HepG2 (cell line): ENCODE results near the gene ZFP90. TPM values are rescaled to one million over a fixed set of nuclear protein-coding genes. Genes with fewer than 3 reads are reported as not detected.

Experiments used
- CC2D1A ChIP-seq: sonication (generic); formaldehyde crosslinking; IDR thresholded peaks from 2 replicates; pipeline ENCODE4 v1.8.1; 2023; ENCODE audit warnings: mild to moderate bottlenecking, missing genetic modification reagents
- ELF4 ChIP-seq: sonication (generic); formaldehyde crosslinking; IDR thresholded peaks from 2 replicates; pipeline ENCODE4 v1.5.0; 2020; ENCODE audit warnings: missing genetic modification reagents, mild to moderate bottlenecking, moderate library complexity, borderline replicate concordance
- GPN1 ChIP-seq: sonication (generic); formaldehyde crosslinking; IDR thresholded peaks from 2 replicates; pipeline ENCODE4 v1.5.1; 2020; ENCODE audit warnings: missing genetic modification reagents, borderline replicate concordance
- HOXD1 ChIP-seq: sonication (generic); formaldehyde crosslinking; IDR thresholded peaks from 2 replicates; pipeline ENCODE4 v1.5.0; 2020; ENCODE audit warnings: missing genetic modification reagents
- JUNB ChIP-seq: sonication (generic); formaldehyde crosslinking; IDR thresholded peaks from 2 replicates; pipeline ENCODE4 v1.8.0; 2022; ENCODE audit warnings: missing genetic modification reagents, mild to moderate bottlenecking, borderline replicate concordance
- JUND ChIP-seq: sonication (generic); formaldehyde crosslinking; IDR thresholded peaks from 2 replicates; pipeline ENCODE4 v1.8.0; 2022; ENCODE audit warnings: mild to moderate bottlenecking, missing genetic modification reagents
- KDM6A ChIP-seq: IDR thresholded peaks from 2 replicates; pipeline ENCODE4 v1.6.1; 2016; ENCODE audit warnings: low read depth
- MEF2D ChIP-seq: sonication (generic); formaldehyde crosslinking; IDR thresholded peaks from 2 replicates; pipeline ENCODE4 v1.5.1; 2020; ENCODE audit warnings: mild to moderate bottlenecking, missing genetic modification reagents
- NAIF1 ChIP-seq: sonication (generic); formaldehyde crosslinking; IDR thresholded peaks from 2 replicates; pipeline ENCODE4 v1.5.0; 2020; ENCODE audit warnings: mild to moderate bottlenecking, missing genetic modification reagents, borderline replicate concordance
- NCOA5 ChIP-seq: sonication (generic); formaldehyde crosslinking; IDR thresholded peaks from 2 replicates; pipeline ENCODE4 v1.4.0; 2020; ENCODE audit warnings: missing genetic modification reagents
- PAF1 ChIP-seq: IDR thresholded peaks from 2 replicates; pipeline ENCODE4 v1.6.1; 2016; ENCODE audit warnings: missing genetic modification reagents, missing compliant biosample characterization
- SP1 ChIP-seq, 2 experiments: fragments of 450-650 bp in 1 of 2; sonication (generic) in 1 of 2; formaldehyde crosslinking in 1 of 2; IDR thresholded peaks; 2 replicates each; pipeline versions ENCODE4 v1.4.0 to v1.6.1; 2016 to 2020; ENCODE audit warnings: missing genetic modification reagents in 1 of 2
- ZMYM2 ChIP-seq: sonication (generic); formaldehyde crosslinking; IDR thresholded peaks from 2 replicates; pipeline ENCODE4 v1.8.0; 2022; ENCODE audit warnings: mild to moderate bottlenecking, missing genetic modification reagents
- ZNF234 ChIP-seq: sonication (generic); formaldehyde crosslinking; conservative IDR thresholded peaks from 2 replicates; pipeline ENCODE4 v1.5.1; 2020; ENCODE audit warnings: mild to moderate bottlenecking, missing genetic modification reagents
- ZNF3 ChIP-seq: IDR thresholded peaks from 2 replicates; pipeline ENCODE4 v1.7.0; 2017; ENCODE audit warnings: inconsistent platforms
- ZNF343 ChIP-seq: sonication (generic); formaldehyde crosslinking; IDR thresholded peaks from 2 replicates; pipeline ENCODE4 v1.4.0; 2020; ENCODE audit warnings: mild to moderate bottlenecking, missing genetic modification reagents
- ZNF431 ChIP-seq: sonication (generic); formaldehyde crosslinking; IDR thresholded peaks from 2 replicates; pipeline ENCODE4 v1.9.0; 2022; ENCODE audit warnings: missing genetic modification reagents, low read depth, mild to moderate bottlenecking, borderline replicate concordance
- ZNF703 ChIP-seq: sonication (generic); formaldehyde crosslinking; IDR thresholded peaks from 2 replicates; pipeline ENCODE4 v1.5.1; 2020; ENCODE audit warnings: missing genetic modification reagents, mild to moderate bottlenecking, moderate library complexity, borderline replicate concordance
- ZNF749 ChIP-seq: sonication (generic); formaldehyde crosslinking; IDR thresholded peaks from 2 replicates; pipeline ENCODE4 v1.8.0; 2022; ENCODE audit warnings: mild to moderate bottlenecking, missing genetic modification reagents, moderate library complexity, borderline replicate concordance
- polyA plus RNA-seq, 8 experiments: library from polyadenylated mRNA; depleted of rRNA in 3 of 8; stranded (reverse) in 7 of 8; unstranded in 1 of 8; fragments of >200 nt; fragmentation: Illumina TruSeq in 4 of 8; extraction: Trizol in 4 of 8; gene quantifications; 2 replicates each; pipeline versions ENCODE4 v1.2.1 to v1.2.3, GENCODE V29; 2011 to 2016; ENCODE audit warnings: low read depth in 4 of 8, missing spikeins in 1 of 8, mixed read lengths in 1 of 8; ENCODE audit not compliant: insufficient read depth in 1 of 8
- total RNA-seq, 5 experiments: library from RNA; depleted of rRNA; stranded (reverse); fragments of >200 nt; fragmentation: Illumina TruSeq; extraction: Trizol; gene quantifications; 2 replicates each; pipeline ENCODE4 v1.2.3, GENCODE V29; 2016; ENCODE audit warnings: low read depth in 1 of 5
- TF ChIP-seq, protein P1 (sequence below): sonication (generic); formaldehyde crosslinking; IDR thresholded peaks from 2 replicates; pipeline ENCODE4 v1.4.0; 2020; ENCODE audit warnings: missing genetic modification reagents
- TF ChIP-seq, protein P2 (sequence below): sonication (generic); formaldehyde crosslinking; IDR thresholded peaks from 2 replicates; pipeline ENCODE4 v1.4.0; 2020; ENCODE audit warnings: missing genetic modification reagents
- TF ChIP-seq, protein P3 (sequence below): sonication (generic); formaldehyde crosslinking; IDR thresholded peaks from 2 replicates; pipeline ENCODE4 v1.8.1; 2023; ENCODE audit warnings: missing genetic modification reagents, mild to moderate bottlenecking, borderline replicate concordance
- TF ChIP-seq, protein P4 (sequence below): sonication (generic); formaldehyde crosslinking; IDR thresholded peaks from 2 replicates; pipeline ENCODE4 v1.4.0; 2020; ENCODE audit warnings: missing genetic modification reagents, mild to moderate bottlenecking, borderline replicate concordance
- TF ChIP-seq, protein P5 (sequence below): sonication (generic); formaldehyde crosslinking; conservative IDR thresholded peaks from 2 replicates; pipeline ENCODE4 v1.4.0; 2020; ENCODE audit warnings: missing genetic modification reagents

Gene ZFP90
- total and polyA plus RNA-seq, 2 of the 13 experiments (the other 11 are each of a cell fraction or from before 2014, with no cell fraction given) = 17.6 to 18.9 TPM

DNA sequence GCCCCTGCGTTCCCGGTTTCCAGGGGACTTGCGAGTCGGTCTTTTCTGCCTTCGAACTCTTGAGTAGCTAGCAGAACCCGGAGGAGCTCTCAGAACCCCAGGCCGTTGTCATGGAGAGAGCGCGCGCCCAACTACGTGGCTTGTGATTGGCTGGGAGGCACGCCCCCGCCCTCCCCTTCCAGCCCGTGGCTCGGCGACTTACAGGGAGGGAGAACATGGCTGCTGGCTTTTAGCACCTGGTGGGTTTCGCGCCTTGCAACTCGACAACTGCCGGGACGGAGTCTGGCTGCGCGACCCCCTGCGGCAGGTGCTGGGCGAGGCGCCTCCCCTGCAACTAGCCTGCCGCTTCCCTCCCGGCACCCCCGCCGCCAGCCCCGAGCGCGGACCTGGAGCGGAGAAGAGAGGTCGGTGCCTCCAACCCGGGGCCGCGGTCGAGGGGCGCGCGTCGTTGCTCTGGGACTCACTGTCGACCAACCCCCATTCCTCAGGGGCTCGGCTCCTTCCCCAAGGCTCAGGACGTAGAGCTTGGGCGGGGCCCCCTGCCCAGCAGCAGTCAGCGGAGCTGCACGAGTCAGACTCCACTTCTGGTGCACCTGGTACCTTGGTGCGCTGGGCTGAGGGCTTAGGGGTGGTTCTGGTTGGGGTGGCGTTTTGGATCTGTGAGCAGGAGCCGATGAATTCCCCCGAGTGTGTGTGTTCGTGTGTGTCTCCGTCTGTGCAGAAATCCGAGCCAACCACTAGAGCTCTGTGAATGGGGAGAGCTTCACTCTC, 9.0 kb upstream of the ZFP90 start (continued):
- TF ChIP-seq PAF1 (CRISPR knock-in tag) = no peak
- peak; percentile 87; the same call in 1 of the 2 replicates for TF ChIP-seq GPN1 (CRISPR knock-in tag)
- TF ChIP-seq HOXD1 (CRISPR knock-in tag) = peak; percentile 92
- peak; percentile 52; the same call in 1 of the 2 replicates for TF ChIP-seq ZNF703 (CRISPR knock-in tag)
- TF ChIP-seq, protein P1, sequence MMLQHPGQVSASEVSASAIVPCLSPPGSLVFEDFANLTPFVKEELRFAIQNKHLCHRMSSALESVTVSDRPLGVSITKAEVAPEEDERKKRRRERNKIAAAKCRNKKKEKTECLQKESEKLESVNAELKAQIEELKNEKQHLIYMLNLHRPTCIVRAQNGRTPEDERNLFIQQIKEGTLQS = 0 out of 2 replicates have a peak, but pooled peaks have one; percentile 40
- TF ChIP-seq MEF2D (CRISPR knock-in tag) = 0 out of 2 replicates have a peak, but pooled peaks have one; percentile 85
- peak; percentile 76; the same call in 1 of the 2 replicates for TF ChIP-seq ZNF234 (CRISPR knock-in tag)
- TF ChIP-seq, protein P2, sequence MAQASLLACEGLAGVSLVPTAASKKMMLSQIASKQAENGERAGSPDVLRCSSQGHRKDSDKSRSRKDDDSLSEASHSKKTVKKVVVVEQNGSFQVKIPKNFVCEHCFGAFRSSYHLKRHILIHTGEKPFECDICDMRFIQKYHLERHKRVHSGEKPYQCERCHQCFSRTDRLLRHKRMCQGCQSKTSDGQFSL (CRISPR knock-in tag) = peak; percentile 76; the same call in 1 of the 2 replicates
- TF ChIP-seq ELF4 (CRISPR knock-in tag) = no peak; the same call in 1 of the 2 replicates
- TF ChIP-seq ZNF343 (CRISPR knock-in tag) = peak; percentile 86; the same call in 1 of the 2 replicates
- TF ChIP-seq, protein P3, sequence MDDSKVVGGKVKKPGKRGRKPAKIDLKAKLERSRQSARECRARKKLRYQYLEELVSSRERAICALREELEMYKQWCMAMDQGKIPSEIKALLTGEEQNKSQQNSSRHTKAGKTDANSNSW (CRISPR knock-in tag) = peak; percentile 91
- TF ChIP-seq NAIF1 (CRISPR knock-in tag) = no peak
- TF ChIP-seq ZMYM2 = 0 out of 2 replicates have a peak, but pooled peaks have one; percentile 72
- no peak for TF ChIP-seq ZNF3
- TF ChIP-seq, protein P4, sequence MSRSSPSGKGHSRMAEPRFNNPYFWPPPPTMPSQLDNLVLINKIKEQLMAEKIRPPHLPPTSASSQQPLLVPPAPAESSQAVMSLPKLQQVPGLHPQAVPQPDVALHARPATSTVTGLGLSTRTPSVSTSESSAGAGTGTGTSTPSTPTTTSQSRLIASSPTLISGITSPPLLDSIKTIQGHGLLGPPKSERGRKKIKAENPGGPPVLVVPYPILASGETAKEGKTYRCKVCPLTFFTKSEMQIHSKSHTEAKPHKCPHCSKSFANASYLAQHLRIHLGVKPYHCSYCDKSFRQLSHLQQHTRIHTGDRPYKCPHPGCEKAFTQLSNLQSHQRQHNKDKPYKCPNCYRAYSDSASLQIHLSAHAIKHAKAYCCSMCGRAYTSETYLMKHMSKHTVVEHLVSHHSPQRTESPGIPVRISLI (CRISPR knock-in tag) = no peak; the same call in 1 of the 2 replicates
- no peak for TF ChIP-seq ZNF431 (CRISPR knock-in tag)
- TF ChIP-seq JUND (CRISPR knock-in tag) = 0 out of 2 replicates have a peak, but pooled peaks have one; percentile 56
- TF ChIP-seq KDM6A (CRISPR knock-in tag) = peak; percentile 34; the same call in 1 of the 2 replicates
- 0 out of 2 replicates have a peak, but pooled peaks have one; percentile 4 for TF ChIP-seq JUNB (CRISPR knock-in tag)
- TF ChIP-seq ZNF749 = peak; percentile 37; the same call in 1 of the 2 replicates
- 0 out of 2 replicates have a peak, but pooled peaks have one; percentile 32 for TF ChIP-seq NCOA5 (CRISPR knock-in tag)
- peak; percentile 92; the same call in 1 of the 2 replicates for TF ChIP-seq CC2D1A (CRISPR knock-in tag)
- TF ChIP-seq, protein P5, sequence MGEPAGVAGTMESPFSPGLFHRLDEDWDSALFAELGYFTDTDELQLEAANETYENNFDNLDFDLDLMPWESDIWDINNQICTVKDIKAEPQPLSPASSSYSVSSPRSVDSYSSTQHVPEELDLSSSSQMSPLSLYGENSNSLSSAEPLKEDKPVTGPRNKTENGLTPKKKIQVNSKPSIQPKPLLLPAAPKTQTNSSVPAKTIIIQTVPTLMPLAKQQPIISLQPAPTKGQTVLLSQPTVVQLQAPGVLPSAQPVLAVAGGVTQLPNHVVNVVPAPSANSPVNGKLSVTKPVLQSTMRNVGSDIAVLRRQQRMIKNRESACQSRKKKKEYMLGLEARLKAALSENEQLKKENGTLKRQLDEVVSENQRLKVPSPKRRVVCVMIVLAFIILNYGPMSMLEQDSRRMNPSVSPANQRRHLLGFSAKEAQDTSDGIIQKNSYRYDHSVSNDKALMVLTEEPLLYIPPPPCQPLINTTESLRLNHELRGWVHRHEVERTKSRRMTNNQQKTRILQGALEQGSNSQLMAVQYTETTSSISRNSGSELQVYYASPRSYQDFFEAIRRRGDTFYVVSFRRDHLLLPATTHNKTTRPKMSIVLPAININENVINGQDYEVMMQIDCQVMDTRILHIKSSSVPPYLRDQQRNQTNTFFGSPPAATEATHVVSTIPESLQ (CRISPR knock-in tag) = peak; percentile 86; the same call in 1 of the 2 replicates
- TF ChIP-seq SP1 (IDR thresholded peaks at IDR 0.05) = no peak
- peak; percentile 85 for TF ChIP-seq SP1 (CRISPR knock-in tag; IDR thresholded peaks at IDR 0.05)
